CD1c-positive myeloid dendritic cell (primary cell): ENCODE measurements around the gene PACSIN3.

Source experiments
- DNase-seq: peaks from one replicate; pipeline ENCODE4 v3.0.0-alpha.2; 2016; ENCODE audit errors: extremely low spot score

Gene PACSIN3

GRCh38 chr11:47176328-47177228 lies 9.7 kb downstream of the PACSIN3 start, which contains the start of gene ARFGAP2:
TSS of gene ARFGAP2 (minus strand) at chr11:47176879. CDS start at chr11:47176853, 26 bp downstream.
- DNase-seq = peak; percentile 98

- DNase-seq = peak; percentile 80
Observed at GRCh38 chr11:47175746-47176327, 10.4 kb downstream of the PACSIN3 start.

- no peak for DNase-seq
Observed at GRCh38 chr11:47172740-47173336, 13.4 kb downstream of the PACSIN3 start.

GRCh38 chr11:47171856-47172255 lies 14.4 kb downstream of the PACSIN3 start:
- no peak for DNase-seq

GRCh38 chr11:47171061-47171838 lies 15.0 kb downstream of the PACSIN3 start:
- DNase-seq = no peak

GRCh38 chr11:47166368-47166767 lies 19.9 kb downstream of the PACSIN3 start:
- DNase-seq = no peak

- DNase-seq = no peak
Observed at GRCh38 chr11:47165253-47165840, 20.9 kb downstream of the PACSIN3 start.

GRCh38 chr11:47164321-47164720 lies 21.9 kb downstream of the PACSIN3 start:
- DNase-seq = no peak

GRCh38 chr11:47163898-47164297 lies 22.3 kb downstream of the PACSIN3 start:
- DNase-seq = no peak

- no peak for DNase-seq
Observed at GRCh38 chr11:47163193-47163592, 23.0 kb downstream of the PACSIN3 start.

GRCh38 chr11:47162426-47162825 lies 23.8 kb downstream of the PACSIN3 start:
- no peak for DNase-seq

GRCh38 chr11:47161890-47162289 lies 24.3 kb downstream of the PACSIN3 start:
- DNase-seq = no peak

- peak; percentile 61 for DNase-seq
Observed at GRCh38 chr11:47161134-47161854, 24.9 kb downstream of the PACSIN3 start.

GRCh38 chr11:47160753-47161133 lies 25.5 kb downstream of the PACSIN3 start:
- no peak for DNase-seq

- no peak for DNase-seq
Observed at GRCh38 chr11:47158242-47158641, 28.0 kb downstream of the PACSIN3 start.

- no peak for DNase-seq
Observed at GRCh38 chr11:47157805-47158204, 28.4 kb downstream of the PACSIN3 start.

- DNase-seq = no peak
Observed at GRCh38 chr11:47156951-47157350, 29.3 kb downstream of the PACSIN3 start.

- no peak for DNase-seq
Observed at GRCh38 chr11:47156333-47156732, 29.9 kb downstream of the PACSIN3 start.

- DNase-seq = no peak
Observed at GRCh38 chr11:47155879-47156278, 30.4 kb downstream of the PACSIN3 start.

- DNase-seq = no peak
Observed at GRCh38 chr11:47154616-47155570, 31.3 kb downstream of the PACSIN3 start.
